NCI-H187 (cell line): ENCODE data around the gene MMS22L.
"Not testable (repeated sequence)": the region's sequence is repeated elsewhere in the genome, so short reads cannot be mapped to it uniquely, and the experiment has no call there.

ENCODE experiments used
- DNase-seq, 2 experiments: peaks; one replicate each; lab custom pipeline; 2025; lab: John Stamatoyannopoulos, UW

MMS22L gene

DNA sequence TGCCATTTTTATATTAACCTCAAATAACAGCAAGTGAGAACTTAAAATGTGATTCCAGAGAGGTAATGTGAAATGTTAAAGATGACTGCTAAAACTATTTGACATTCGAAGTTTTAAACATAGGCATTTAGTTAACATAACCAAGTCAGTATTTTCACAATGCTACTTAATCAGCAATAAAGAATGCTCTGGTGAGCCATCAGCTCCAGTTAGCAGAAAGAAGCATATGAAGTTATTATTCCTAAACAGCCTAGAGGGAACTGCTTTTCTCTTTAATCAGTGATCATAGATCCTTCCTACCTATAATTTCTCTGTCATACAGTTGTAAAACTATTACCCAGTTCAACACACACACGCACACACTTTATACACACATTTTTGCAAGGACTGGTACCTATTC, 60.1 kb downstream of the MMS22L start:
- no peak for DNase-seq

DNA sequence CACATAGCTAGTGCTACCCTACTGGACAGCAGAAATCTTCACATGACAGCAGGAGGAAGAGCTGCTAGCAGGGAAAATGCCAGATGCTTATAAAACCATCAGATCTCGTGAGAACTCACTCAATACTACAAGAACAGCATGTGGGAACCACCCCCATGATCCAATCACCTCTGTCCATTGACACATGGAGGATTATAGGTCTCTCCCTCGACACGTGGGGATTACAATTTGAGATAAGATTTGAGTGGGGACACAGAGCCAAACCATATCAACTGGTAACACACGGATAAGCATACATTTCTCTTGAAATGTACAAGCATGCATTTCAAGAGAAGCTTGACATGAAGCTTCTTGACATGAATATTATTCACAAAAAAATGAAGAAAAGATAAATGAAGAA, 64.1 kb downstream of the MMS22L start:
- DNase-seq: no peak

DNA sequence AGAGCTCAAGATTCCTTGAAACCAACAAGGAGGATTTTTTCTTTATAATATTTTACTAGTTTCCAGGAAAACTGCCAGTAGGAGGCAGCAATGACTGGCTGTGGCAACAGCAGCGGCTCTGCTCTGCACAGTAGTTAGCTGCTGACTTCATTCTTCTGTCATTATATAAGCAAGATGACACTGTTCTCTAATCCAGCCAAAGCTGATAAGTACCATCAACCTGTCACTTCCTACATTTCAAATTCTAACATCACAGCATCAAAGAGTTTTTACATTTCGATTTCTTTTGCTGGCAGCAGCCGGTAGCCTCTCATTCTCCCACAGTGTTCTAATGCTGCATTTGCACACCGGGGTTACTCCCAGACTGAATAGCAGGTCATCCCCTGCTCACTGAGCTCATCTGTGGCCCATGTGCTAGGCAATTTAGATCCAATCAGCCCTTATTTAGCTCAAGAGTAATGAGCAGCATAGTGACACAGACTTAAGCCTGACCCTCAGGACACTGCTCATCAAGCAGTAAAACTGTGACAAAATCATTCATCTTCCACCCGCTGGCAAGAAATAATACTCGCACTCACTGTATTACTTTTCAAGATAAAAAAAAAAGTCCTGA, 67.8 kb downstream of the MMS22L start:
- no peak for DNase-seq

DNA sequence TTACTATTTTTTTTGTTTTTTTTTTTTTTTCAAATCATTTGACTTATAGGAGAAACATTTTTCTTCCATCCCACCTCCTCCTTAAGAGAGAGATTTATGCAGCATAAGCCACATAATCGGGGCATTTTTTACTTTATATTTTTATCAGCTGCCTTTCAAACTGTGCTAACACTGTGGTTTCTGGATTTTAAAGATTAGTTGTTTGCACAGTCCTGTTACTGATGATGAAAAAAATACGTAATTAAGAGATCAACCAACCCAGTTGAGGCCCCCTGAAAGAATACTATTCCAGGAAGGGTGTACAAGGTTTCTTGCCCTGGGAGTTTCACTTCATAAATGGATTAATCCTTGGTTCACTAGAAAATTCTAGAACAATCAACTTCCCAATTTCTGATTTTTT, 68.3 kb downstream of the MMS22L start:
- DNase-seq: no peak

DNA sequence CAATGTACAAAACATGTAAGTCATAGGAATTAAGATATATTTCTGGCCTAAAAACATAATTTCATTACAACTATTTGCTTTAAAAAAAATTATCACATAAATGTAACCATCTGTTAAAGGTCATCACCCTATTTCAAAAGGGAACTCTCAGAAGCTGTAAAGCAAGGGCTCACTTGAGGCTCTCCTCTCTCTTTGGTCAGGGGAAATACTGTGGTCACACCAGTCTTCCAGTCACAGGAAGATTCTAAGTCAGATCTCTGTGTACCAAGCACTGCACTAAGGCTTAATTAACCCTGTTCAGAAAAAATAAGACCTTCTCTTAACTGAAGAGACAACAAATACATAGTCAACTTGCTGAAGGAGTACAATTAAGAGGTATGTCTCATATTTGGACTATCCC, 75.6 kb downstream of the MMS22L start:
- DNase-seq: no peak

DNA sequence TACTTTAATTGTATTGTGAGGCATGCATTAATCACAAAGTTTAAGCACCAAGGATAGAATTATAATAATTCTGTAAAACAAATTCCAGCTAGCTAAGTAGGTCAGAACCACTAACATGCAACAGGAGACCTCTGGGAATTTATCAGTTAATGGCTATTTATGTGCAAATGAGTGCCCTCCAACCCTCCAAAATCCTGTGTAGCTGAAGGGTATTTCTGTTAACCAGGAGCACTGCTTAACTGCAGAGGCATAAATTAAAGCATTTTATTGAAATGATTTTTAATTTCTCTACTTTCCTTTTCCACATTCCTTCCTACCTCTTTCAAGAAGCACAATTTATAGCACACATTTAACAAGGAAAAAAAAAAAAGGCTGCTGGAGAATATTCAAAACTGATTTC, 77.0 kb downstream of the MMS22L start:
- no peak for DNase-seq

DNA sequence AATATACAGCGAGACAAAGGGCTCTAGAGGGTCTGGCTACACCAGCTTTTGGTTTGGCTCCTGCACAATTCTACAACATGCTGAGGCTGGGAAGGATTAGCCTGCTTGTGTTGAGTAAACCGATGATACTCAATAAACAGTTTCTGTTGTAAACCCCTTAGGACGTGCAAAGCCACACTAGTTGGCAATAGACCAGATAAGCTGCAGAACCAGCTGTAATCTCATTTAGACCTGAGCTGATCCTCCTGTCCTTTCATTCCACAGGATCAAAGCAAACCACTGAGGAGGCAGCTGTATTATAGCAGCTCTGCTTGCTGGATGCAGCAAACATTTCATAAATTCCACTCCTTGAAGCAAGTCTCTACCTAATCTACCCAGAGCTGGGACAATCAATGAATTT, 79.7 kb downstream of the MMS22L start:
- no peak for DNase-seq

DNA sequence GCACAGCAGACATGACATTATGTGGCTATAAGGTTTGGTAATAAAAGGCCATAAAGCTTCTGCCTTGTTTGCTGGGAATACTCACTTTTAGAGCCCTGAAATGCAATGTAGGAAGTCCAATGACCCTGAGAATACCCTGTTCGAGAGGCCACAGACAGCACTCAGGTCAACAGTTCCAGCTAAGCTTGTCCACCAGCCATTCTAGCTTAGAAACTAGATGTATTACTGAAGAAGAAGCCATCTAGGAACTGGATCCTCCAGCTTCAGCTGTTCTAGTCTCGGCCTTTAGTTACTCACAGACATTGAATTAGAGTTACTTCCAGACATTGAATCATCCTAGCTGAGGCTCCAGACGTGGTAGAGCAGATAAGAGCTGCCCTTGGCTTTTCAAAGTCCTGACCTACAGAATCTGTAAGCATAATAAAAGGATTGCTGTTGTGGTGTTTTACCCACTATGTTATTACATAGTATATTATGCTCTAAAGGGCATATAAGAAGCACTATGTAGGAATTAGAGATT, 84.9 kb downstream of the MMS22L start:
- no peak for DNase-seq

DNA sequence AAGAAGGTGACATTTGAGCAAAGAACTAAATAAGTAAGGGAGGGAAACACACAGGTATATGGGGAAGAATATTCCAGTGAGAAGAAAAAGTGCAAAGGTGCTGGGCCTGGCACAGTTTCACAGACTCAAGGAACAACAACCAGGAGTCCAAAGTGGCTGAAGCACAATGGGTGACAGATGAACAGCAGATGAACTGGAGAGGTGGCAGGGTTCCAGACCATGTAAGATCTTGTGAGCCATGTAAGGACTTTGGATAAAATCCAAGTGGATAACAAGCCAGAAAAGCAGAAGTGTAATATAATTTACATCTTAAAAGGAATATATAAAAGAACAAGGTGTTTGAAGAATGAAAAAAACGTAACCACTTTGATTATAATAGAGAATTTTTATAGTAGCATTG, 87.9 kb downstream of the MMS22L start:
- DNase-seq: no peak

DNA sequence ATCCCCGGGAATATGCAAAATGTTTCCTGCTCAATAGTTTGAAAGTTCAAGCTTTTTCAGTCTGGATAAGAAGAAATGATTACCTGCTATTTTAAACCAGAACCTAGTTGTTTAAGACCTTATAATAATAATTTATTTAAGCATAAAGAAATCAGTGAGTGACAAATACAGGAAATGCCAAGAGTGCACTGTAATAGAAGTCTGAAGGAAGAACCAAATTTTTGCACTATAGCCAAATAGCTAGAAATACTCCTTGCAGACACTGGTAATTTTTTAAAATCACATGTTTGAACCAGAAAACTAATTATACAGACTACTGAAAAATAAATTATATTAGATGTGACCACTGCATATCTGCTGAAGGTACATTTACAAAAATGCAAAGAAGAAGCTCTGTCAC, 93.2 kb downstream of the MMS22L start:
- no peak for DNase-seq

DNA sequence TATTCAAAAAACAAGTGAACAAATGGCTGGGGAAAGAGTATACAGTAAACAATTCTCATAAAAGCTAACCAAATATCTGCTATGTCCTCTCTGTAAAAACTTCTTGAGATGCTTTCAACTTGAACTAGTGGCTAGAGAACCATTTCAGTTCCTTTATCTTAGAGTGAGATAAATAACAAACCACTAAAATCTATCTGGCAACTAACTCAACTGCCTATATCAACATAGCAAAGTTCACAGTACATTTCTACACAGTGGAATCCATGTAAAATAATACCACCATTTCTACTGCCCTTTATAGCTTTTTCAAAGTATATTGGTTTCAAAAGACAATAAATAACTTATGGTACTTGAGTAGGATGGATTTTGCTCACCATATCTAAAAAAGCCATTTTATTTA, 95.1 kb downstream of the MMS22L start:
- DNase-seq: no peak

DNA sequence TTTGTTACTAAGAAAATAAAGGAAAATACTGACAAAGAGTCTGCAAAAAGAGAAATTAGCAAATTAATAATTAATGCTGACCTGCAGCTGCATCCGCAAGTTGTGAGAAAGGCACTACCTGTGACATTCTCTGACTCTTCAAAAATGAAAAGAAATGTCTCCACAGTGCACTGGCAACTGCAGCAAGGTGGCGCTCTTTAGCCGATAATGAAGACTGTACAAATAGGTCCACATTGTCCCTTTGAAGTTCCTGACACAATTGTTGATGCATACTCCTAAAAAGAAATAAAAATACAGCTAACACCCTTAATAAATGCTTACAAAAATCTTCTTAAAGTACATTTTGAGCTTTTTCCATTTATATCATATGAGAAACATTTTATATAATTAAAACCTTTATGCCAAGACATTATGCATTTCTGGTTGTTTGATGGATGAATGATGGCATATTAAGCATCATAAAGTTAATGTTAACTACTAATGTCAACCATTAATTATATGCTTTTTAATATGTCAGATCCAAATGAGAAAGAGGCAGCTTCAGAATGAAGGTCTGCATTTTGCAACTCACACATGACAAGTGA, 96.5 kb downstream of the MMS22L start:
- DNase-seq: peak; percentile 27 to 62

DNA sequence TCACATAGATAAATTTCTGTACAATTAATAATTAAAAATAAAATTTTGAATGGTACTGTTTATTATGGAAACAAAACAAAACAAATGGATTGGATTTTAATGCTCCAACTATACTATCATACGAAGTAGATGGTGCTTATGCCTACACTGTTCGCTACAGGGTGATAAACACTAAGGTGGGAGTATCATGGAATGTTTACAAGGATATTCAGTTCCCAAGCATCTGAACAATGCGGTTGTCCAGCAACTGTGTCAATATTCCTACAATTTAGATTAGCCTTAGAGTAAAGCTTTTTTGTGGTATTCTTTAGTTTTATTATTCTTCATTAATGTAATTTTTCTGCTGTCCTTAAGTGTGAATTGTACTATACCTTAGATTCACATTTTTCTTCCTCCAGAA, 105.1 kb downstream of the MMS22L start:
- no peak for DNase-seq

DNA sequence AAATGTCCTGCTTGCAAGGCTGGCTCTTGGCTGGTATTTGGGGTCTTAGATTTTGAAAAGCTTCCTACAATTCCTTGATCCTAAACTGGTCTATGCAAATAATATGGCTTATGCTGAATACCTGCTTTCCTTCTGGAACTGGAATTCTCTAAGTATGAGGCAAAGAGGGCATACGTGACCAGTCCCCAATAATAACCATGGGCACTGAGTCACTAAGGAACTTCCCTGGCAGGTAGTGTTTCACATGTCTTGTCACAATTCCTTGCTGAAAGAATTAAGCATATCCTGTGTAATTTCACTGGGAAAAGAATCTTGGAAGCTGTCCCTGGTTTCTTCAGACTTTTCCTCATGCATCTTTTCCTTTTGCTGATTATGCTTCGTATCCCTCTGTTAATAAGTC, 106.5 kb downstream of the MMS22L start:
- no peak for DNase-seq

DNA sequence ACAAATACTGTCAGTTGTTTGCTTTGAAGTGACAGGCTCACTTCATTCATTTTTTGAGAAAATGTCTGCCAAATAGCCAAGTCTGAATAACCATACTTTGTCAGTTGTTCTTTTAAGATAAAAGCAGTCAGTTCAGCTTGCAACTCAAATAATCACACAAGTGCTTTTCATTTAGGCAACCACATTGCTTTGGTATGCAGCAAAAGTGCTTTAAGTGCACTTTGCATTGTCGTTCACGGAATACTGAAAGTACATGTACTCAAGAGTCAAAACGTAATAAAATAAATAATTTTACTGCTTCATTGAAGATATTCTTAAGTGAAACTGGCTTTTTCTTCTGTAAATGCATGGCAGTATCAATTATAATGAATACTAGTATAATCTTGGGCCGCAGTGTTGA, 107.2 kb downstream of the MMS22L start:
- peak; percentile 6 to 9 for DNase-seq

DNA sequence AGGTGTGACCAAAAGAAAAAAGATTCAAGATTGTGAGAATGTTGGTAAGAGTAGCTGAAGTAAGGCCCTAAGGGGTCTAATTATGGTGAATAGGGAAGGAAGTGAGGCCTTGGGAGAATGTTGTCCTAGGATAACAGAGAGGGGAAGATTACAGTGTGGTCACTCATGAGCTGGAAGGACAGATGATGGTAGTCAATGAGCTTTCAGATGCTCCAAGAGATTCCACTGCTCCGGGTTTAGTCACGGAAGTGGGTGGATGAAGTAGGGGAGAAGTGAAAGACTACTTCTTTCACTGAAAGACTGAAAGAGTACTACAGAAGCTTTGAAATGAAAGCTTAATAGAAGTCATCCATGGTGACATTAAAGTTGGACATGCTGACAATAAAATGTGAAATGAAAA, 108.5 kb downstream of the MMS22L start:
- DNase-seq: no peak

DNA sequence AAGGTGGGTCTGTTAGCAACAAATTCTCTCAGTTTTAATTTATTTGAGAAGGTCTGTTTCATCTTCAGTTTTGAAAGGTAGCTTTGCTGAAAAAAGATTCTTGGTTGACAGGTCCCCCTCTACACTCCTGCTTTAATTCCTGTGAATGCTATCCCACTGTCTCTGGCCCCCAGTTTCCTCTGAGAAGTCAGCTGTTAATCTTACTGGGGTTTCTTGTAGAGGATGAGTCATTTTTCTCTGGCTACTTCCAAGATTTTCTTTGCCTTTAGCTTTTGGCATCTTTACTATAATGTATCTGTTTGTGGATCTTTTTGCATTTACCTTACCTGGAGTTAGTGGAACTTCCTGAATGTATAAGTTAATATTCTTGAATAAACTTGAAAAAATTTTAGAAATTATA, 122.7 kb downstream of the MMS22L start:
- no peak for DNase-seq

DNA sequence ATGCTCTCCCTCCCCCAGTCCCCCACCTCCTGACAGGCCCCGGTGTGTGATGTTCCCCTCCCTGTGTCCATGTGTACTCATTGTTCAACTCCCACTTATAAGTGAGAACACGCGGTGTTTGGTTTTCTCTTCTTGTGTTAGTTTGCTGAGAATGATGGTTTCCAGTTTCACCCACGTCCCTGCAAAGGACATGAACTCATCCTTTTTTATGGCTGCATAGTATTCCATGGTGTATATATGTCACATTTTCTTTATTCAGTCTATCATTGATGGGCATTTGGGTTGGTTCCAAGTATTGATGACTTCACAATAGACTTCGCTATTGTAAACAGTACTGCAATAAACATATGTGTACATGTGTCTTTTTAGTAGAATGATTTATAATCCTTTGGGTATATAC, 127.6 kb downstream of the MMS22L start:
- DNase-seq: not testable (repeated sequence)

DNA sequence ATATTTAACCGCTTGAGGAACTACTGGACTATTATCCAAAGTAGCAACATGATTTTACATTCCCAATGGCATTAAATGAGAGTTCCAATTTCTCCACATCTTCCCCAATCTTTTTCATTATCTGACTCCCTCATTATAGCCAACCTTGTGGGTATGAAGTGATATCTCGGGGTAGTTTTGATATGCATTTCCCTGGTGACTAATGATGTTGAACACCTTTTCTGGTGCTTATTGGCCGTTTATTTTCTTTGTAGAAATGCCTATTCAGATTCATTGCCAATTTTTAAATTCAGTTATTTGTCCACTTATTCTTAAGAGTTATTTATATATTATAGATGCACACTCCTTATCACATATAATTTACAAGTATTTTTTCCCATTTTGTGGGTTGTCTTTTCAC, 129.0 kb downstream of the MMS22L start:
- DNase-seq: no peak

DNA sequence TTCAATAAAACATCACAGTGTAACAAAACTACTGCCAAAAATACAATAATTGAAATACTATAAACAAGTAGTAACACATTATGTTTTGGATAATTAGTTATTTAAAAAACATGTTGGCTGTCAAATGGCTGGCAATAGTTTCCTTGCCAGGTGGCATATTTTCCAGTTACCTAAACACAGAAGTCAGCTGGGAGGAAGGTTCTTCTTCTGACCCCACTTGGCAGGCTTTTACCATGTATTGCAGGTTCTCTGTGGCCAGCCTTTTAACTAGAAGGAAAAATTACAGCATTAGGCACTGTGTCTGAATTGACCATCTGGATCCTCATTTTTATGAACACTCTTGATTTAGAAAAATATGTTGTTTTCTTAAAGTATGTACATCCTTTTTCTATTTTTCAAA, 131.4 kb downstream of the MMS22L start:
- DNase-seq: no peak

DNA sequence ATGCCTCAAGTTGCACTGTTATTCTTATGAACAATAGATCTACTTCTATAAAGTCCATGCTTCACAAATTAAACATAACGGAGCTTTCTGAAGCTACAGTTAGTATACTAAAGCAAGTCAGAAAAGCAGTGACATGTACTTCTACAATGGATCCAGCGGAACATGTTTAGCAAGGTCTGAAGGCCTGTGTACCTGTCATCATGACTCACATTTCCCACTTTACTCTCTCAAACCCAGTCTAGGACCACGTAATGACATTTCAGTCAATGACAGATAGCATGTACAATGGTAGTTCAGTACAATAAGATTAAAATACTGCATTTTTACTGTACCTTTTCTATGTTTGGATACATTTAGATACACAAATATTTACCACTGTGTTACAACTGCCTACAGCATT, 132.1 kb downstream of the MMS22L start:
- no peak for DNase-seq

DNA sequence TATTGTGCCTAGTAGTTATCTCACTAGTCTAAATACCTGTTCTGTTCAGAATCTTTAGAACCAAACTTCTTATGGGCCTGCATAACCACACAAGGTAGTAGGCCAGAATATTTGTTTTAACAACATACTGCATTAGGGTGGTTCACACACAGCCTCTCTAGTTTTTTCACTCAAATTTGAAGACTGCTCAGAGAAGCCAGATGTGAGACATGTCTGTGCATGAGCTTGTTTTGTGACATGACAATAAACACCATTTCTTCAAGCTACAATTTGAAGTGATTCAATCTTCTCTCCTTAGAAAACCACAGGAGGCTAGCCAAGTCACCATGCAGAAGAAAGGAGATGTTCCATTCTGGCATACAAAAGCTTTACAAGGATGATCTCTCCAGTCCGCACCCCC, 135.6 kb downstream of the MMS22L start:
- no peak for DNase-seq

DNA sequence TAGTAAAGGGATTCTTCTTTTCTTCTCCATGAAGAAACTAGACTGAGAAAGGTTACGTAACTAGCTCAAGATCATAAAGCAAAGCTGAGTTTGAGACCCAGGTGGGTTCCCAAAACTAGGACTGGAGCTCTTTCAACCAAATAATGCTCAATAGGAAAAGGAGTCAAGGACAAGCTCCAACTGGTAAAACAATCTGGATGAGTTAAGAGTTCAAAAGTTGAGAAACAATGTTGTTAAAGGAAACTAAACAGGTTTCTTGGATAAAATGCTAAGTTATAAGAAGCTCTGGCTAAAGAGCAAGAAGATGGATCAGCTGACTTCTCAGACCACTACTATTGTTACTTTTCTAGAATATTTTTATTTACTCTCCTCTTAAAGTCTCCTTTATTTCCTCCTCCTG, 137.3 kb downstream of the MMS22L start:
- no peak for DNase-seq

DNA sequence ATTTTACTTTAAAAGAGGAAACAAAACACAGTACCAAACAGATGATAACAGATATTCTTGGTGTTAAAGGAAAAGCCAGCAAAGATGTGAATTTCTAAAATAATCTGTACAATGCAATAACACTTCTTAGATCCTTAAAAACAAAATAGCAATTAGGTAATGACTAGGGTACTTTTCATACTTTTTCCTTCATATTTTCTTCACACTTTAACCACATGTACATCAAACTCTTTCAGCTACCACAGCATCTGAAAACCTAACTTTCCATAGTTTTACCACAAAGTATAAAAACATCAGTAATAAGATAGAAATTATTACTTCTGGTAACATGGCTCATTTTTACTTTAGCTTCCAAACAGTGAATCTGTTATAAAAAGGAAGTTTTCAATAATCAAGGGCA, 141.3 kb downstream of the MMS22L start:
- no peak for DNase-seq
